ENCODE results near the gene HEBP2.

Gene HEBP2

GRCh38 chr6:138410972-138411880 is 7.2 kb downstream of the HEBP2 start:
- H3K9ac ChIP-seq (ENCODE audit: low read depth in 1 of 2, low read length in 2 of 2): no peak overlapping the region
- H3K9me3 ChIP-seq (ENCODE audit: control insufficient read depth in 1 of 2, low read length in 2 of 2): no peaks in the 10 kb centered on the region
- H3K4me1 ChIP-seq (ENCODE audit: control insufficient read depth in 1 of 2, insufficient read depth in 2 of 2, low read length in 2 of 2): no peaks in the 10 kb centered on the region
- no peaks in the 10 kb centered on the region for H3K27me3 ChIP-seq (ENCODE audit: control insufficient read depth in 1 of 2, insufficient read depth in 2 of 2, low read length in 2 of 2)
- no peak overlapping the region for H3K27ac ChIP-seq (ENCODE audit: low read depth, low read length)
- no peak overlapping the region for H3K4me3 ChIP-seq (ENCODE audit: low read depth in 1 of 2, low read length in 2 of 2)
- H3K36me3 ChIP-seq (ENCODE audit: control insufficient read depth in 1 of 2, insufficient read depth in 2 of 2, low read length in 2 of 2): peaks cover 47 to 73% of the 10 kb centered on the region in 2 donors

- no peaks in the 10 kb centered on the region for H3K9me3 ChIP-seq (ENCODE audit: control insufficient read depth in 1 of 2, low read length in 2 of 2)
- H3K27ac ChIP-seq (ENCODE audit: low read depth, low read length): no peak overlapping the region
- H3K9ac ChIP-seq (ENCODE audit: low read depth in 1 of 2, low read length in 2 of 2): no peak overlapping the region
- no peaks in the 10 kb centered on the region for H3K27me3 ChIP-seq (ENCODE audit: control insufficient read depth in 1 of 2, insufficient read depth in 2 of 2, low read length in 2 of 2)
- no peak overlapping the region for H3K4me3 ChIP-seq (ENCODE audit: low read depth in 1 of 2, low read length in 2 of 2)
- H3K36me3 ChIP-seq (ENCODE audit: control insufficient read depth in 1 of 2, insufficient read depth in 2 of 2, low read length in 2 of 2): peaks cover 25 to 49% of the 10 kb centered on the region in 2 donors
- no peaks in the 10 kb centered on the region for H3K4me1 ChIP-seq (ENCODE audit: control insufficient read depth in 1 of 2, insufficient read depth in 2 of 2, low read length in 2 of 2)
Observed at GRCh38 chr6:138415125-138415524, 11.1 kb downstream of the HEBP2 start.

DNA sequence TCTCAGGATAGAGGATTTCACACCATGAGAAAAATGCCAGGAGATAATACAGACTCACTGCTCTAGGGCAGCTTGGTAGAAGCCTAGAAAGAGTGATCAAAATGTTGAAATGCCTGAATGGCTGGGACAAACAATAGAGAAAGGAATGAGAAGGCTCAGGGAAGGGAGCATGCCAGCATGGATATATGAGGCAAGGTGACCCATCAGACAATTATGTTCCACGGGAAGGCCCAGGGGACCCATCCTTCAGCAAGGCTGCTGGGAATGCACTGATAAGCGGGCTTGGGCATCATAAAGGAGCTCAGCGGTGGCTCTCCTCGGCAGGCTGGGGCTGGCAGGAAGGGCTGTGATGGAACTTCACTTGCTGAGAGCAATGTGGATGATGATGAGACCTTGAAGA is 12.2 kb downstream of the HEBP2 start:
- H3K9me3 ChIP-seq (ENCODE audit: control insufficient read depth in 1 of 2, low read length in 2 of 2): no peaks in the 10 kb centered on the region
- no peaks in the 10 kb centered on the region for H3K4me1 ChIP-seq (ENCODE audit: control insufficient read depth in 1 of 2, insufficient read depth in 2 of 2, low read length in 2 of 2)
- no peaks in the 10 kb centered on the region for H3K27me3 ChIP-seq (ENCODE audit: control insufficient read depth in 1 of 2, insufficient read depth in 2 of 2, low read length in 2 of 2)
- no peak overlapping the region for H3K27ac ChIP-seq (ENCODE audit: low read depth, low read length)
- H3K9ac ChIP-seq (ENCODE audit: low read depth in 1 of 2, low read length in 2 of 2): no peak overlapping the region
- H3K4me3 ChIP-seq (ENCODE audit: low read depth in 1 of 2, low read length in 2 of 2): no peak overlapping the region
- H3K36me3 ChIP-seq (ENCODE audit: control insufficient read depth in 1 of 2, insufficient read depth in 2 of 2, low read length in 2 of 2): peaks cover 18 to 53% of the 10 kb centered on the region in 2 donors

DNA sequence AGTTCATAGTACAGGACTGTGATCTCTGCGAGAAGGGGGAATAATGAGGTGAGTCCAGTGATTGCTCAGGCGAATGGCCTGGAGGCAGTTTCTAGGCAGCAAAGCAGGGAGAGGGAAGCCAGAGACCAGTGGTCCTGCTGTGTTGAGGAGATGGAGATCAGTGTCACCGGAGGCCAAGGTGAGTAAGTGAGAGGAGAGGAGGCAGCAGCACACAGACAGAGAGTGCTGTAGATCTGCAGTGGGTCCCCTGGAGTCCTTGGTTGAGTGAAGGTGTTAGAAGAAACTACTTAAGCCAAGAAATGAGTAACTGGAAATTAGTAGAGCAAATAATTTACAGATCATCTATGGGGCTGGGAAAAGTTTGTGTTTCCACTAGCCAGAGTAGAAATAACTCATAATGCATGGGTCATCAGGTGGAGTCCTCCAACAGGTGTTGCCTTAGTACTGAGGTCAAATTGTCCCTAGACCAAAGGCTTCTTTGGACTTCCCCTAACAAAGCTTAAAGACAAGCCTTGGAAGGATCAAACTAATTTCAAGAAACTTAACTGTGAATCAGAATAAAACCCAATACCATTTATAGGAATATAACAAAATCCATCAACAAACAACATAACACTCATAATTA is 13.6 kb downstream of the HEBP2 start:
- no peaks in the 10 kb centered on the region for H3K27me3 ChIP-seq (ENCODE audit: control insufficient read depth in 1 of 2, insufficient read depth in 2 of 2, low read length in 2 of 2)
- no peaks in the 10 kb centered on the region for H3K4me1 ChIP-seq (ENCODE audit: control insufficient read depth in 1 of 2, insufficient read depth in 2 of 2, low read length in 2 of 2)
- H3K36me3 ChIP-seq (ENCODE audit: control insufficient read depth in 1 of 2, insufficient read depth in 2 of 2, low read length in 2 of 2): peaks cover 14 to 51% of the 10 kb centered on the region in 2 donors

GRCh38 chr6:138418118-138418742 is 14.2 kb downstream of the HEBP2 start:
- H3K36me3 ChIP-seq (ENCODE audit: control insufficient read depth in 1 of 2, insufficient read depth in 2 of 2, low read length in 2 of 2): peaks cover 9 to 46% of the 10 kb centered on the region in 2 donors
- no peak overlapping the region for H3K9ac ChIP-seq (ENCODE audit: low read depth in 1 of 2, low read length in 2 of 2)
- no peaks in the 10 kb centered on the region for H3K4me1 ChIP-seq (ENCODE audit: control insufficient read depth in 1 of 2, insufficient read depth in 2 of 2, low read length in 2 of 2)
- no peak overlapping the region for H3K4me3 ChIP-seq (ENCODE audit: low read depth in 1 of 2, low read length in 2 of 2)
- no peaks in the 10 kb centered on the region for H3K9me3 ChIP-seq (ENCODE audit: control insufficient read depth in 1 of 2, low read length in 2 of 2)
- no peak overlapping the region for H3K27ac ChIP-seq (ENCODE audit: low read depth, low read length)
- H3K27me3 ChIP-seq (ENCODE audit: control insufficient read depth in 1 of 2, insufficient read depth in 2 of 2, low read length in 2 of 2): no peaks in the 10 kb centered on the region

More for the DNA sequence above, 13.6 kb downstream of the HEBP2 start:
- H3K9me3 ChIP-seq (ENCODE audit: control insufficient read depth in 1 of 2, low read length in 2 of 2): no peaks in the 10 kb centered on the region
- no peak overlapping the region for H3K9ac ChIP-seq (ENCODE audit: low read depth in 1 of 2, low read length in 2 of 2)
- H3K4me3 ChIP-seq (ENCODE audit: low read depth in 1 of 2, low read length in 2 of 2): no peak overlapping the region
- H3K27ac ChIP-seq (ENCODE audit: low read depth, low read length): no peak overlapping the region

DNA sequence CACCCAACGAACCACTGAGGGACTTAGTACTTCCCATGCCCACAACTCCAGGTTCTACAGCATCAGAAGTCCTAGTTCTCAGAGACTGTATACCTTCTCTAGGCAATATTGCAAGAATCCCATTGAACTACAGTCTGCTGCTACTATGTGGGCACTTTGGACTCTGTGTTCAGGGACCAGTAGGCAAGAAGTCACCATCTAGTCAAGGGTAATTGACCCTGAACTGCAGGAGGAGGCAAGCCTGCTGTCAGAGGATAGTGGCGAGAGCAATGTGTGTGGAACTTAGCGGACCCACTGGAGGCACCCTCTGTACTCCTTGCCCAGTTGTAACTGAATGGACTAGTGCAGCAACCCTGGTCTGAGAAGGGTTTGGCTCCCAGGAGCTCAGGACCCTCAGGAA is 15.7 kb downstream of the HEBP2 start:
- H3K4me1 ChIP-seq (ENCODE audit: control insufficient read depth in 1 of 2, insufficient read depth in 2 of 2, low read length in 2 of 2): no peaks in the 10 kb centered on the region
- no peak overlapping the region for H3K4me3 ChIP-seq (ENCODE audit: low read depth in 1 of 2, low read length in 2 of 2)
- peaks cover 9 to 47% of the 10 kb centered on the region in 2 donors for H3K36me3 ChIP-seq (ENCODE audit: control insufficient read depth in 1 of 2, insufficient read depth in 2 of 2, low read length in 2 of 2)

DNA sequence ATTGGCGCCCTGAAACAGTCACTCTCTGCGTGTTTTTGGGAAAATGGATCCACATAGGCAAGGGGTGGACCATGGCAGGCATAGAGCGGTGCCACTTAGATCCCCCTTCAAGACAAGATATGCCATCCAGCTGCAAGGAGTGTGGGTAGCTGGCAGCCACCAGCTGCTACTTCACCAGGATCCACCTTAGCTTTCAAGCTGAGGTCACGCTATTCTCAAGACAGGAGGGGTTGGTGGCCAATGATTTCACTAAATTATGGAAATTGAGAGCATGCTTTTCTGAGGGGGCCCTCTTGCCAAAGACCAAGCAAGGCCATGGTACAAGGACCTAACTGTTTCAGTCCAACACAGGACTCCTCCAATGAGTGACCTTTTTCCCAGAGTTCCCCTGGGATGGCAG is 16.3 kb downstream of the HEBP2 start:
- no peaks in the 10 kb centered on the region for H3K27me3 ChIP-seq (ENCODE audit: control insufficient read depth in 1 of 2, insufficient read depth in 2 of 2, low read length in 2 of 2)
- H3K4me3 ChIP-seq (ENCODE audit: low read depth in 1 of 2, low read length in 2 of 2): no peak overlapping the region
- no peaks in the 10 kb centered on the region for H3K9me3 ChIP-seq (ENCODE audit: control insufficient read depth in 1 of 2, low read length in 2 of 2)
- H3K4me1 ChIP-seq (ENCODE audit: control insufficient read depth in 1 of 2, insufficient read depth in 2 of 2, low read length in 2 of 2): no peaks in the 10 kb centered on the region
- no peak overlapping the region for H3K27ac ChIP-seq (ENCODE audit: low read depth, low read length)
- no peak overlapping the region for H3K9ac ChIP-seq (ENCODE audit: low read depth in 1 of 2, low read length in 2 of 2)
- H3K36me3 ChIP-seq (ENCODE audit: control insufficient read depth in 1 of 2, insufficient read depth in 2 of 2, low read length in 2 of 2): peaks cover 9 to 49% of the 10 kb centered on the region in 2 donors

More for the DNA sequence above, 15.7 kb downstream of the HEBP2 start:
- no peaks in the 10 kb centered on the region for H3K9me3 ChIP-seq (ENCODE audit: control insufficient read depth in 1 of 2, low read length in 2 of 2)
- H3K27ac ChIP-seq (ENCODE audit: low read depth, low read length): no peak overlapping the region
- no peaks in the 10 kb centered on the region for H3K27me3 ChIP-seq (ENCODE audit: control insufficient read depth in 1 of 2, insufficient read depth in 2 of 2, low read length in 2 of 2)
- no peak overlapping the region for H3K9ac ChIP-seq (ENCODE audit: low read depth in 1 of 2, low read length in 2 of 2)

GRCh38 chr6:138421089-138421488 is 17.1 kb downstream of the HEBP2 start:
- Histone ChIP-seq H3K9me3 (ENCODE audit: control insufficient read depth in 1 of 2, low read length in 2 of 2) (no peaks in the 10 kb centered on the region), H3K27me3 (ENCODE audit: control insufficient read depth in 1 of 2, insufficient read depth in 2 of 2, low read length in 2 of 2) (no peaks in the 10 kb centered on the region), H3K4me1 (ENCODE audit: control insufficient read depth in 1 of 2, insufficient read depth in 2 of 2, low read length in 2 of 2) (no peaks in the 10 kb centered on the region), H3K27ac (ENCODE audit: low read depth, low read length) (no peak overlapping the region), H3K4me3 (ENCODE audit: low read depth in 1 of 2, low read length in 2 of 2) (no peak overlapping the region), H3K36me3 (ENCODE audit: control insufficient read depth in 1 of 2, insufficient read depth in 2 of 2, low read length in 2 of 2) (peaks cover 11 to 52% of the 10 kb centered on the region in 2 donors), H3K9ac (ENCODE audit: low read depth in 1 of 2, low read length in 2 of 2) (no peak overlapping the region)

GRCh38 chr6:138421608-138422007 is 17.6 kb downstream of the HEBP2 start:
- no peaks in the 10 kb centered on the region for H3K27me3 ChIP-seq (ENCODE audit: control insufficient read depth in 1 of 2, insufficient read depth in 2 of 2, low read length in 2 of 2)
- H3K27ac ChIP-seq (ENCODE audit: low read depth, low read length): no peak overlapping the region
- no peaks in the 10 kb centered on the region for H3K4me1 ChIP-seq (ENCODE audit: control insufficient read depth in 1 of 2, insufficient read depth in 2 of 2, low read length in 2 of 2)
- H3K36me3 ChIP-seq (ENCODE audit: control insufficient read depth in 1 of 2, insufficient read depth in 2 of 2, low read length in 2 of 2): peaks cover 16 to 57% of the 10 kb centered on the region in 2 donors
- no peaks in the 10 kb centered on the region for H3K9me3 ChIP-seq (ENCODE audit: control insufficient read depth in 1 of 2, low read length in 2 of 2)
- no peak overlapping the region for H3K9ac ChIP-seq (ENCODE audit: low read depth in 1 of 2, low read length in 2 of 2)
- no peak overlapping the region for H3K4me3 ChIP-seq (ENCODE audit: low read depth in 1 of 2, low read length in 2 of 2)

- peaks cover 18 to 66% of the 10 kb centered on the region in 2 donors for H3K36me3 ChIP-seq (ENCODE audit: control insufficient read depth in 1 of 2, insufficient read depth in 2 of 2, low read length in 2 of 2)
- no peaks in the 10 kb centered on the region for H3K9me3 ChIP-seq (ENCODE audit: control insufficient read depth in 1 of 2, low read length in 2 of 2)
- H3K27ac ChIP-seq (ENCODE audit: low read depth, low read length): no peak overlapping the region
- no peak overlapping the region for H3K4me3 ChIP-seq (ENCODE audit: low read depth in 1 of 2, low read length in 2 of 2)
- H3K4me1 ChIP-seq (ENCODE audit: control insufficient read depth in 1 of 2, insufficient read depth in 2 of 2, low read length in 2 of 2): no peaks in the 10 kb centered on the region
- no peaks in the 10 kb centered on the region for H3K27me3 ChIP-seq (ENCODE audit: control insufficient read depth in 1 of 2, insufficient read depth in 2 of 2, low read length in 2 of 2)
- no peak overlapping the region for H3K9ac ChIP-seq (ENCODE audit: low read depth in 1 of 2, low read length in 2 of 2)
Observed at GRCh38 chr6:138422861-138423260, 18.8 kb downstream of the HEBP2 start.
